HG03064 (cell line): ENCODE measurements around the gene GPN2.
"Not testable (repeated sequence)": the region's sequence is repeated elsewhere in the genome, so short reads cannot be mapped to it uniquely, and the experiment has no call there.

Experiments used
- ATAC-seq: cut with Tn5 transposase; IDR thresholded peaks from one replicate; pipeline ENCODE4 v1.9.1; 2021; ENCODE audit warnings: low read depth; ENCODE audit not compliant: unreplicated experiment

Gene GPN2

DNA sequence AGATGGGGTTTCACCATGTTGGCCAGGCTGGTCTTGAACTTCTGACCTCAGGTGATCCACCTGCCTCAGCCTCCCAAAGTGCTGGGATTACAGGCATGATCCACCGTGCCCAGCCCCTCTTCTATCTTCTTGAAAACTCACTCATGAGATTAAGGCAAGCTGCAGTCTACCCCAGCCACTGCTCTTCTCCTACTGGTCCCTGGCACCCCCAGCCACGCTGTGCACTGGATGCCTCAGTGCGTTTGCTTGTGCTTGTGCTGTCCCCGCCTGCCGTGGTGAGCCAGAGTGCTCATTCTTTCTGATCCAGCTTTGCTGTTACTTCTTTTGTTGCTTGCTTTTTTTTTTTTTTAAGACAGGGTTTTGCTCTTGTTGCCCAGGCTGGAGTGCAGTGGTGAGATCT, 52.4 kb downstream of the GPN2 start:
- ATAC-seq: not testable (repeated sequence)

DNA sequence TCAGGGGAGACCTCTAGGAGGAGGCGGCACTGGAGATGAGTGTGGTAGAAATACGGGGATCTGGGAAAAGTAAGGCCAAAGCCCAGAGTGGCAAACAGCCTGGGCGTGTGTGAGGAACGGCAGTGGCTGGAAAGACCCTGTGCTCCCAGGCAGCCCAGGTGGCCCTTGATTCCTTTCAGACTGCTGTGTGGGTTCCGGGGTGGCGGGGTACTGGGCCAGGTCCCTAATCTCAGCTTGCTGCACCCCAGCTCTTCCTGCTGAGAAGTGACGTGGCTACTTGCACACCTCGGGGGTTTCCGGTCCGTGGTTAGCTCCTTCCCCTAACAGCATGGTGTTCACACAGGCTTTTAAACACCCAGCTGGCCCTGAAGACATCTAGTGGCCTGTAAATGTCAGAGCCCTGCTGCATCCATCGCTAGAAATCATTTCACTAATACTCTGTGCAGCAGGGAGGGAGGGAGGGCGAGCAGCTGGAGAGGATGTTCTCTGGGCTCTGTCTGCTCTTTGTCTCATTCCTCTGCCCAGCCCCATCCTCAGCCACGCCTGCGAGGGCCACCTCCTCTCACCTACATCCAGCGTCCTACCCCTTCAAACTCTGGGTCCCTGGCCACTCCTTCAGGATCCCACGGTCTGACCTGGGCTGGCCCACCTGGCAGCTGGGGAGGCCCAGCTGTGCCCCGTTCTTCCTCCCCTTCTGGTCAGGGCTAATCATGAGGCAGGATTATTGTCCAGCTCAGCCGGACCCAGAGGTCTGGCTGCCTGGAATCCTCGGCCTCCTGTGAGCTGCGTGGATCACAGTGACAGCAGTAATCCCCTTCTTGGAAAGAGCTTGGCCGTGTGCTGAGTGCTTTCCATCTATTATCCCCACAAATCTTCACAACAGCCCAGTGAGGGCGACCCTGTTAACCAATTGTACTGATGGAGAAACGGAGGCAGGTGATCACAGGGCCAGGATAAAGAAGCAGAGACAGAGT, 56.4 kb downstream of the GPN2 start:
- peak; percentile 77 for ATAC-seq

DNA sequence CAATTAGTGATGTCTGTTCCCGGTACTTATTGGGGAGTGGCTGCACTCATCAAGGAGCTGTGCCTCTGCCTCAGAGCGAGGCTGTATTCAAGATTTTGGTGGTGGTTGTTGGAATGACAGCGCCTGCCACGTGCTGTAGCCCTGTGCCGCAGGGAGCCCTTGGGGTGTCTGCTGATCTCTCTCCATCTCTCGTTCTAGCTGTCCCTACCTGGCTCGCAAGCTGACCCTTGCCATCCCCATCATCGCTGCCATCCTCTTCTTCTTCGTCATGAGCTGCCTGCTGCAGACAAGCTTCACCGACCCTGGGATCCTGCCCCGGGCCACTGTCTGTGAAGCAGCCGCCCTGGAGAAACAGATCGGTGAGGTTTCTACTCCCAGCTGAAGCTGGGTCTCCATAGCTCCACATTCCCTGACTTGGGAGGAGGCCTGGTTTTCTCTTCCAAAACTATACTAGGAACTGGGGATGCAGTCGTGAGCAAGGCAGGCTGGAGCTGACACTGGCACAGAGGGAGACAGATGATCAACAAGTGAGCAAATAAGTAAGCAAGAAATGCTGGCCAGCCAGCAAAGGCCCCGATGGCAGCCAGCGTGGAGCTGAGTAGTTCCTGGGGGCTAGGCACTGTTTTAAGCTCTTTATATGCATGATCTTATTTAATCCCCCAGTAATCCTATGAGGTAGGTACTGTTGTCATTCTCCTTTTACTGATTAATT, 57.7 kb downstream of the GPN2 start:
- no peak for ATAC-seq

DNA sequence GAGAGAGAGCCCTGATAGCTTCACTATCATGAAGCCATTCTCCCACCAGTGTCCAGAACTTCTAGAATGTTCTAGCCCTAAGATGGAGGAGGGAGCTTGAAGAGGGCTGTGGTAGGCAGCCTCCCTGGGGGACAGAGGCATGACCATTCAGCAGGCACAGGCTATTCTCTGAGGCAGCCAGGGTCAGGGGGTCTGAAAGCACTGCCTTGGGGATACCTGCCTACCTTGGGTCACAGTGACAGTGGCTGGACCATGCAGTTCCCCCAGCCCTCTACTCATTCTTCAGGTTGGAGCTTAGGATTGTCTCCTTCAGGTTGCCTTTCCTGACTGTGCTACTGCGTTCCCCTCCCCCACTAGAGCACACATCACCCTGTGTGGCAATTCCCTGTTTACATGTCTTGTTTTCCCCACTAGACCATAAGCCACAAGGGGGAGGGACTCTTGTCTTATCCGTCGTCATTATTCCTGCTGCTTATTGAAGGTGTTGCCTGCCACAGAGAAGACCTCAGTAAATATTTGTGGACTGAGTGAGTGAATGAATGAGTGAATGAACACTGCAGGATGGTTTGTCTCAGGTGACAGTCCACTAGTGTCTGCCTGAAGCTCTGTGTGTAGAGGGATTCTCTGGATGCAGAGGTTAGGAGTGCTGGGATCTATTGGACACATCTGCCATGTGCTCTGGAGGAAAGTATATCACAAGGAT, 58.4 kb downstream of the GPN2 start:
- no peak for ATAC-seq

DNA sequence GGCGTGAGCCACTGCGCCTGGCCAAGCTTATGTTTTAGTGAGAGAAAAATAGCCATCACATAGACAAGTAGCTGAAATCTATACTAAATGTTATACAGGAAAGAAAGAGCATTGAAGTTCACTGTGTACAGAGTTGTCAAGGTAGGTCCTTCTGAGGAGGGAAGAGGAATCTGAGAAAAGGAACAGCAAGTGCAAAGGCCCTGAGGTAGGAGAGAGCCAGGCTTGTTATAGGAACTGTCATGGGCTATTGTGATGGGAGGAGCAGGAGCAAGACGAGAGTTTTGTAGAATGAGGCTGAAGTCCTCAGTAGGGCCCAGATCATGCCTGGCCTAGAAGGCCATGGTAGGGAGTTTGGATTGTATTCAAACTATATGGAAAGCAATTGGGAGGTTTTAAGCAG, 59.0 kb downstream of the GPN2 start:
- no peak for ATAC-seq

DNA sequence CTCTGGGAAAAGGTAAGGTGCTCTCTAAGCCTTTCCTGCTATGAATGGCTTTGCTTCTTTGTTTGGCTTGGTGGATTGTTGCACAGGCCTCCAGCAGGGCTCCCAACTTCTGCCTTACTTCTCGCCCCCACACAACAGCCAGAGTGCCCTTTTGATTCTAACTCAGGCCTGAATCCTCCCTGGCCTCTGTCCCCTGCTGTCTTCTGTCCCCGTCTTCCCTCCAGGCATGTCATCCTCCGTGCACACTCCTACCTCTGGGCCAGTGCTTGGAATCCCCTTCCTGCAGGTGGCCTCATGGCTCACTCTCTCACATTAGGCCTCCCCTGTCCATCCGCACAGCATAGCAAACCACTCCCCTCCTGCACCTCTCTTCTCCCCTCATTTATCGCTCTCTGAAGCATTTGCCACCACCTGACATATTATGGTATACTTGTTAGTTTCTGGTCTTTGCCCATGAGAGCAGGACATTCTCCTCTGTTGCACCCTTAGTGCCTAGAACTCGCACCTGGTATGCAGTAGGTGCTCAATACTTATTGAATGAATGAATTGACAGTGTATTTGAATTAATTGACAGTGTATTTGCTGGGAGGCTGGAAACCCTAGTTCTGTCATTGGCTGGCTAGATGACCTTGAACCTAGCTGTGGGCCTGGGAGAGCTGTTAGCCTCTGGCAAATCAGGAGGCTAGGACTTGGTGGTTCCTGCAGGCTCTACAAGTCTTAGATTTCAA, 60.7 kb downstream of the GPN2 start:
- no peak for ATAC-seq

DNA sequence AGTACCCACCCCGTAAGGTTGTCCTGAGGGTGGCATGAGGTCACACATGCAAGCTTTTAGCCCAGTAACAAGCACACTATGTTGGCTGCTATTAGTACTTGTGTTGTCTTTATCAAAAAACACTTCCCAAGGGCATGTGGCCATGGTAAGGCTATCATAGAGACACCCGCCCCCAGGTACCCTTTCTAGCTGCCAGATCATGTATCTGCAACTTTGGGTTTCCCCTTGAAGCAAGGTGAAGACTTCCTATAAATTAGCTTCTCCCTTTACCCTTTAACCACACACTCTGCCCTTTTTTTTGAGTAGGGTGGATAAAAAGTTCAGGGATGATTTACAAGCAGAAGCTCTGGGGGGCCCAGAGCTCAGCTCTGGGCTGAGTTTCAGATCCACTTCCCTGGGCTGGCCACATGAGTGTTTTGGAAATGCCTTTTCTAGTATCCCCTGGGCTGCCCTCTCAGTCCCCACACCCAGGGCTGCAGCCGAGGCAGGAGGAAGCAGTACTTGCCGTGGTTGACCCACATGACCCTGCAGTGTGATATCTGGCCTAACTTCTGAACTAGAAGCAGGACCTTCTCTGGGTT, 61.6 kb downstream of the GPN2 start:
- ATAC-seq: no peak

DNA sequence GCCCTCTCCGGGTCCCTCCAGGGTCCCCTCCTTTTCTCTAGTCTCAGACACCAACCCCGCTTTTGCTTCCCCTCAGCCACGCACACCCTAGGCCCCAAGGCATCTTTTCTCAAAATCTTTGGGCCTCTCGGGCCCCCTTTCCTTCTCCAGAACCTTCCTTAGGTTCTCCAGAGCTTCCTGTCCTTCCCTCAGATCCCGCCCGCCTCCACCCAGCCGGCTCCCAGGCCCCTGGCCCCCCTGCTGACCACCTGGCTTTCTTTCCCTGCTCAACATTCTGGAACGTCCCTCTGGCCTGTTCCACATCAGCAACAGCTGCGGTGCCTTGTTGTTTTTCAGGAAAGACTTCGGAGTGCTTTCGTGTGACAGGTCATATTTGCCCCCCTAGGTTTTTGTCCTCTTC, 62.4 kb downstream of the GPN2 start:
- ATAC-seq: no peak

DNA sequence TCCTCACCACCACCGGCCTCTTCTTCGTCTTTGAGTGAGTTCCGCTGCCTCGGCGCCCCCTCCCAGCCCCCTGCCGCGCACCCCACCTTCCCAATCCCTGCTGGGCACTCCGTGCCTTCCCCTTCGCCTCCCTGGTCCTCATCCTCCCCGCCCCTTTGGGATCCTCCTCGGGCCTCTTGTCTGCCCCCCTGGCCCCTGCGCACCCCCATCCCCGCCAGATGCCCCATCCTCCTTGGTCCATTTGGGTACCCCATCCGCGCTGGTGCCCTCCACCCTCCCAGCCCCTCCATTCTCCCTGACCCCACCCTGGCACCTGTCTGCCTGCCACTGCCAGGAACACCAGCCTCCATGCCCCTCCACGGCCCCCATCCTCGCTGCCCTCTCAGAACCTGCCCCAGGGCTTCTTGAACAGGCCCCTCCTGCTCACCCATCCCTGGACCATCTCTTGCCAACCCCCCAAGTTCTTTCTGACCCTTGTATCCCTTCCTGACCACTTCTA, 62.9 kb downstream of the GPN2 start:
- ATAC-seq: no peak

DNA sequence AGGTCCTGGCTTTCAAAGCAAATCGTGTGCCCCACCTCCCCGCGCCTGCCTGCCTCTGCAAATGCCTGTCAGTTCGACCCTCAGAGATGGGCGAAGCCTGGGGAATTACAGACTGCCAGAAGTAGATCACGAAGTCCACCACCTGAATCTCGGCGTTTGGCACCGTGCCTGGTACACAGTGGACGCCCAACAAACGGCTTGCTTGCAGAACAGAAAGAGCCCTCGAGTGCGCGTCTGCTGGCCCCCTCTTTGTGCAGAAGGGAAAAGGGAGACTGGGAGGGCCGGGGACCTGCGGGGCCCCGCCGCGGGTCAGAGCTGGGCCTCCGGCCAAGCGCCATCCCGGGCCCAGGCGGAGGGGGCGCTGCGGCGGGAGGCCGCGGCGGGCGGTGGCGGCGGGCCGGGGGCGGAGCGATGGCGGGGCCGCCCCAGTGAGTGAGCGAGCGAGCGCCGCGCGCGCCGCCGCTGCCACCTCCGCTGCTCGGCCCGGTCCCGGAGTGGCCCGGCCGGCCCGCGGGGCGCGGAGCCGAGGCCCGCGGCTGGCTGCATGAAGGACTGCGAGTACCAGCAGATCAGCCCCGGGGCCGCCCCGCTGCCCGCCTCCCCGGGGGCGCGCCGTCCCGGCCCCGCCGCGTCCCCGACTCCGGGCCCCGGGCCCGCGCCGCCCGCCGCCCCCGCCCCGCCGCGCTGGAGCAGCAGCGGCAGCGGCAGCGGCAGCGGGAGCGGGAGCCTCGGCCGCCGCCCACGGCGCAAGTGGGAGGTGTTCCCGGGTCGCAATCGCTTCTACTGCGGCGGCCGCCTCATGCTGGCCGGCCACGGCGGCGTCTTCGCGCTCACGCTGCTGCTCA, 63.6 kb downstream of the GPN2 start, which contains the start of gene ZDHHC18:
TSS of gene ZDHHC18 (plus strand) at position 428 of the 845 bp plus-strand sequence. CDS start at position 545, 117 bp downstream.
- ATAC-seq: peak; percentile 61
